ENCODE data around the gene BIN2. TPM values are rescaled to one million over a fixed set of nuclear protein-coding genes. Genes with fewer than 3 reads are reported as not detected.

The BIN2 gene
- total RNA-seq, 4 donors from 2014 or later: 1.3 to 3.0 (median 2.5) TPM

GRCh38 chr12:51346581-51346980, 22.6 kb upstream of the BIN2 start, which contains the start of gene CELA1:
TSS of gene CELA1 (minus strand) at chr12:51346679. CDS start at chr12:51346638, 41 bp downstream.
- no peaks in the 10 kb centered on the region for H3K4me1 ChIP-seq
- TF ChIP-seq CTCF (IDR thresholded peaks at IDR 0.05): no peak
- TF ChIP-seq POLR2A (IDR thresholded peaks at IDR 0.05): no peak
- intact Hi-C loops (cut with DNase I): loop anchor here (10.0 kb wide), 1 partner anchor 522 kb away; no protein-coding TSS in a partner anchor
- H3K4me3 ChIP-seq (replicated peaks in 1 of 3): no peak within 1 kb of the TSS
- H3K36me3 ChIP-seq: no peaks in the 10 kb centered on the region
- 85 to 90% methylated on average over 3 of the region's 3 CpGs for WGBS, 2 donors
- H3K27me3 ChIP-seq: no peaks in the 10 kb centered on the region
- no peak within 1 kb of the TSS for H3K27ac ChIP-seq
- H3K9me3 ChIP-seq: no peaks in the 10 kb centered on the region
- no peak for DNase-seq

- DNase-seq: no peak
- Histone ChIP-seq H3K27ac (no peak overlapping the region), H3K27me3 (no peaks in the 10 kb centered on the region), H3K9me3 (no peaks in the 10 kb centered on the region), H3K4me1 (peaks cover 0 to 2% of the 10 kb centered on the region in 2 donors), H3K4me3 (replicated peaks in 1 of 3) (no peak overlapping the region), H3K36me3 (no peaks in the 10 kb centered on the region)
- WGBS, 2 donors: 83 to 87% methylated on average over 7 of the region's 7 CpGs
- TF ChIP-seq POLR2A (IDR thresholded peaks at IDR 0.05): no peak
- TF ChIP-seq CTCF (IDR thresholded peaks at IDR 0.05): no peak
- intact Hi-C loops (cut with DNase I): loop anchor here (10.0 kb wide), 1 partner anchor 521 kb away; no protein-coding TSS in a partner anchor
Measured at GRCh38 chr12:51345681-51346080, 21.7 kb upstream of the BIN2 start.

GRCh38 chr12:51343201-51343600, 19.2 kb upstream of the BIN2 start:
- no peaks in the 10 kb centered on the region for H3K36me3 ChIP-seq
- no peak overlapping the region for H3K27ac ChIP-seq
- no peaks in the 10 kb centered on the region for H3K27me3 ChIP-seq
- intact Hi-C loops (cut with DNase I): loop anchor here (5.0 to 10.0 kb wide), 2 partner anchors 76 to 518 kb away; no protein-coding TSS in a partner anchor
- H3K4me1 ChIP-seq: peaks cover 0 to 2% of the 10 kb centered on the region in 2 donors
- TF ChIP-seq POLR2A (IDR thresholded peaks at IDR 0.05) (no peak), CTCF (IDR thresholded peaks at IDR 0.05) (no peak)
- DNase-seq: no peak
- H3K4me3 ChIP-seq (replicated peaks in 1 of 3): no peak overlapping the region
- WGBS, 2 donors: 96 to 100% methylated on average over 2 of the region's 2 CpGs
- no peaks in the 10 kb centered on the region for H3K9me3 ChIP-seq

GRCh38 chr12:51342416-51342815, 18.4 kb upstream of the BIN2 start:
- Histone ChIP-seq H3K4me3 (replicated peaks in 1 of 3) (no peak overlapping the region), H3K4me1 (peaks cover 0 to 2% of the 10 kb centered on the region in 2 donors), H3K27me3 (no peaks in the 10 kb centered on the region), H3K9me3 (no peaks in the 10 kb centered on the region), H3K27ac (no peak overlapping the region), H3K36me3 (no peaks in the 10 kb centered on the region)
- no peak for TF ChIP-seq CTCF (IDR thresholded peaks at IDR 0.05)
- TF ChIP-seq POLR2A (IDR thresholded peaks at IDR 0.05): no peak
- intact Hi-C loops (cut with DNase I): loop anchor here (5.0 to 10.0 kb wide), 2 partner anchors 75 to 518 kb away; no protein-coding TSS in a partner anchor
- WGBS, 2 donors: 89 to 92% methylated on average over 10 of the region's 10 CpGs
- no peak for DNase-seq

- peak; percentile 64 to 67 for DNase-seq
- Histone ChIP-seq H3K4me3 (replicated peaks in 1 of 3) (no peak overlapping the region), H3K4me1 (peaks cover 0 to 2% of the 10 kb centered on the region in 2 donors), H3K36me3 (no peaks in the 10 kb centered on the region), H3K9me3 (no peaks in the 10 kb centered on the region), H3K27ac (peak overlapping the region in 1 of 3 donors; percentile 27), H3K27me3 (no peaks in the 10 kb centered on the region)
- 32 to 38% methylated on average over 9 of the region's 9 CpGs for WGBS, 2 donors
- TF ChIP-seq POLR2A (IDR thresholded peaks at IDR 0.05) (no peak), CTCF (IDR thresholded peaks at IDR 0.05) (peak; percentile 89 to 98 (median 96))
- intact Hi-C loops (cut with DNase I): loop anchor here (5.0 to 10.0 kb wide), 2 partner anchors 74 to 517 kb away; no protein-coding TSS in a partner anchor
Measured at GRCh38 chr12:51341251-51342007, 17.5 kb upstream of the BIN2 start.
